Tibial artery (tissue), 4 donors: Measurements from ENCODE around the gene MARK1.

ENCODE experiments used
- DNase-seq, 2 donors: peaks; one replicate each; pipeline ENCODE4 v3.0.0-alpha.2; 2019
- H3K27ac ChIP-seq, 2 donors: fragments of 200-600 bp; sonication (generic) in 1 of 2; 1 replicate in 1 of 2; 2 replicates in 1 of 2; pipeline ENCODE4 v1.5.1; 2018 to 2019; ENCODE audit warnings: mild to moderate bottlenecking in 1 of 2
- H3K27me3 ChIP-seq, 2 donors: fragments of 200-600 bp; sonication (generic) in 1 of 2; one replicate each; pipeline versions ENCODE4 v1.5.1 to v1.6.0; 2016 to 2019
- H3K36me3 ChIP-seq, 3 donors: fragments of 200-600 bp; sonication (generic) in 2 of 3; one replicate each; pipeline ENCODE4 v1.5.1; 2016 to 2019; ENCODE audit warnings: mild to moderate bottlenecking in 2 of 3
- H3K4me1 ChIP-seq, 4 donors: fragments of 200-600 bp; sonication (generic) in 2 of 4; 1 replicate in 3 of 4; 2 replicates in 1 of 4; pipeline ENCODE4 v1.5.1; 2016 to 2019
- H3K4me3 ChIP-seq, 2 donors: fragments of 200-600 bp; sonication (generic) in 1 of 2; 1 replicate in 1 of 2; 2 replicates in 1 of 2; pipeline ENCODE4 v1.5.1; 2018 to 2019; ENCODE audit warnings: mild to moderate bottlenecking in 2 of 2
- H3K9me3 ChIP-seq, 3 donors: fragments of 200-600 bp; sonication (generic) in 1 of 3; one replicate each; pipeline ENCODE4 v1.5.1; 2016 to 2019
- CTCF ChIP-seq, 2 experiments: fragments of 200-600 bp in 1 of 2; fragments of 450-650 bp in 1 of 2; IDR thresholded peaks; one replicate each; pipeline ENCODE4 v1.5.1; 2017 to 2019; ENCODE audit warnings: antibody characterized with exemption in 2 of 2, mild to moderate bottlenecking in 1 of 2, moderate library complexity in 1 of 2
- intact Hi-C: fragments of 100-400 bp; cut with DNase I; formaldehyde crosslinking; loops from one replicate; pipeline ENCODE4 v1.15.0; 2023; ENCODE audit warnings: low total_unique reads

Gene MARK1

GRCh38 chr1:220706480-220706879 lies 178.5 kb downstream of the MARK1 start:
- TF ChIP-seq CTCF (IDR thresholded peaks at IDR 0.05) = no peak
- no peak for DNase-seq
- intact Hi-C loops = no loop called here

DNA sequence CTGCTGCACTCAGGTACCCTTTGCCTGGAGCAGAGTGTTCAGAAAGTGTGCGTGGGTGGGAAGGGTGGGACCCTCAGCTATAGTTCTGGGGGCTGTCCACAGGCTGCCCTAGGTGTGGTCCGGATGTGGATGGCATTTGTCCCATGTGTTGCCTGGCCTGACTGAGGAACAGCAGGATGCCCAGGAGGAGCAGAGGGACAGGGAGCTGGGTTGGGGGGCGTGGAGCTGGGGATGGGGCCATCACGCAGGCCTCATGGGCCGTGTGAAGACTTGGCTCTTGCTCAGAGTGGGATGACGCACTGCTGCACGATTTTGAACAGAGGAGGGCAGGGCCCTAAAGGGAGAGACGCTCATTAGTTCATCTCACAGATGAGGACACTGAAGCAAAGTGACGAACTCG lies 179.2 kb downstream of the MARK1 start:
- Histone ChIP-seq H3K27ac (no peak overlapping the region), H3K4me3 (no peak overlapping the region), H3K9me3 (no peaks in the 10 kb centered on the region), H3K36me3 (no peaks in the 10 kb centered on the region), H3K4me1 (no peaks in the 10 kb centered on the region), H3K27me3 (no peaks in the 10 kb centered on the region)
- TF ChIP-seq CTCF (IDR thresholded peaks at IDR 0.05) = no peak
- intact Hi-C loops = no loop called here
- no peak for DNase-seq

More at GRCh38 chr1:220706480-220706879, 178.5 kb downstream of the MARK1 start:
- Histone ChIP-seq H3K36me3 (no peaks in the 10 kb centered on the region), H3K4me1 (no peaks in the 10 kb centered on the region), H3K27ac (no peak overlapping the region), H3K9me3 (no peaks in the 10 kb centered on the region), H3K27me3 (no peaks in the 10 kb centered on the region), H3K4me3 (no peak overlapping the region)

GRCh38 chr1:220708244-220708643 lies 180.3 kb downstream of the MARK1 start:
- no peaks in the 10 kb centered on the region for H3K9me3 ChIP-seq
- DNase-seq = no peak
- no peak overlapping the region for H3K27ac ChIP-seq
- TF ChIP-seq CTCF (IDR thresholded peaks at IDR 0.05) = no peak
- no peaks in the 10 kb centered on the region for H3K36me3 ChIP-seq
- H3K4me1 ChIP-seq = no peaks in the 10 kb centered on the region
- H3K4me3 ChIP-seq = no peak overlapping the region
- no peaks in the 10 kb centered on the region for H3K27me3 ChIP-seq
- intact Hi-C loops = no loop called here

- intact Hi-C loops = no loop called here
- Histone ChIP-seq H3K36me3 (no peaks in the 10 kb centered on the region), H3K4me1 (no peaks in the 10 kb centered on the region), H3K27me3 (no peaks in the 10 kb centered on the region), H3K9me3 (no peaks in the 10 kb centered on the region), H3K27ac (no peak overlapping the region), H3K4me3 (no peak overlapping the region)
- no peak for TF ChIP-seq CTCF (IDR thresholded peaks at IDR 0.05)
- DNase-seq = no peak
Measured at GRCh38 chr1:220708936-220709801, 181.2 kb downstream of the MARK1 start.

DNA sequence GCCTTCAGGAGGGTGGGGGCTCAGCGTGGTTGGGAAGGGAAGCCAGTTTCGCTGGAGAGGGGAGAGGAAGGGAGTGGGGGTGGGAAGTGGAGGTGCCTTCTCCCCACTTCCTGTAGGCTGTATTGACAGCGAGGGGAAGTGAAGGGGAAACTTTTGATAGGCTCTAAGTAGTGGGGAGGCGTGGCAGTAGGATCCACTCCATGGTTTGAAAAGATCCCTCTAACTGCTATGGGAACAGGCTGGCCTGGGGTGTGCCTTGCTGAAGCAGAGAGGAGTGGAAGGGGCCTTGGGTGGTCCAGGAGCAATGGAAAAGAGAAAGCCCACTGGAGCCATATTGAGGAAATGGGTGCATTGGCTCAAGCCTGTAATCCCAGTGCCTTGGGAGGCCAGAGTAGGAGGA lies 182.4 kb downstream of the MARK1 start:
- Histone ChIP-seq H3K4me3 (no peak overlapping the region), H3K27me3 (no peaks in the 10 kb centered on the region), H3K4me1 (no peaks in the 10 kb centered on the region), H3K9me3 (no peaks in the 10 kb centered on the region), H3K27ac (no peak overlapping the region), H3K36me3 (no peaks in the 10 kb centered on the region)
- no peak for DNase-seq
- TF ChIP-seq CTCF (IDR thresholded peaks at IDR 0.05) = no peak
- intact Hi-C loops = no loop called here
